ENCODE results near the gene TEX13C. TPM values are rescaled to one million over a fixed set of nuclear protein-coding genes. Genes with fewer than 3 reads are reported as not detected.

The TEX13C gene
- total and polyA plus RNA-seq, 4 donors, result not detected

GRCh38 chrX:125326599-125326998 is 6.9 kb downstream of the TEX13C start:
- Histone ChIP-seq H3K4me3 (ENCODE audit: low read depth in 1 of 3, low read length in 3 of 3) (no peak overlapping the region), H3K9ac (ENCODE audit: low read depth in 1 of 2, low read length in 2 of 2) (no peak overlapping the region), H3K27me3 (ENCODE audit: control insufficient read depth in 4 of 4, insufficient read depth in 4 of 4, low read length in 3 of 4) (no peaks in the 10 kb centered on the region), H3K36me3 (ENCODE audit: control insufficient read depth in 4 of 4, insufficient read depth in 3 of 4, low read depth in 1 of 4, low read length in 3 of 4) (no peaks in the 10 kb centered on the region), H3K27ac (ENCODE audit: low read depth in 1 of 2, low read length in 2 of 2) (no peak overlapping the region), H3K9me3 (ENCODE audit: control insufficient read depth in 4 of 4, low read length in 3 of 4) (no peaks in the 10 kb centered on the region), H3K4me1 (ENCODE audit: control insufficient read depth in 4 of 4, insufficient read depth in 4 of 4, low read length in 3 of 4) (no peaks in the 10 kb centered on the region)
- no peak for DNase-seq (ENCODE audit: low spot score)
- WGBS, result 92% methylated on average over 3 of the region's 3 CpGs
- TF ChIP-seq MAX (IDR thresholded peaks at IDR 0.05) (no peak), HNF4A (conservative IDR thresholded peaks at IDR 0.05) (no peak), REST (IDR thresholded peaks at IDR 0.05) (no peak), FOXA2 (IDR thresholded peaks at IDR 0.05) (no peak), CTCF (IDR thresholded peaks at IDR 0.05; ENCODE audit: low read depth, low read length, missing input control) (no peak), FOXA1 (IDR thresholded peaks at IDR 0.05) (no peak), GABPA (IDR thresholded peaks at IDR 0.05 in 1 of 2, conservative IDR thresholded peaks at IDR 0.05 in 1 of 2) (no peak), EGR1 (IDR thresholded peaks at IDR 0.05; ENCODE audit: low read depth in 2 of 2) (no peak)

GRCh38 chrX:125327891-125328290 is 8.2 kb downstream of the TEX13C start:
- DNase-seq (ENCODE audit: low spot score), result no peak
- Histone ChIP-seq H3K36me3 (ENCODE audit: control insufficient read depth in 4 of 4, insufficient read depth in 3 of 4, low read depth in 1 of 4, low read length in 3 of 4) (no peaks in the 10 kb centered on the region), H3K9me3 (ENCODE audit: control insufficient read depth in 4 of 4, low read length in 3 of 4) (no peaks in the 10 kb centered on the region), H3K27ac (ENCODE audit: low read depth in 1 of 2, low read length in 2 of 2) (no peak overlapping the region), H3K9ac (ENCODE audit: low read depth in 1 of 2, low read length in 2 of 2) (no peak overlapping the region), H3K4me3 (ENCODE audit: low read depth in 1 of 3, low read length in 3 of 3) (no peak overlapping the region), H3K27me3 (ENCODE audit: control insufficient read depth in 4 of 4, insufficient read depth in 4 of 4, low read length in 3 of 4) (no peaks in the 10 kb centered on the region), H3K4me1 (ENCODE audit: control insufficient read depth in 4 of 4, insufficient read depth in 4 of 4, low read length in 3 of 4) (no peaks in the 10 kb centered on the region)
- 95% methylated on average over 12 of the region's 12 CpGs for WGBS
- TF ChIP-seq GABPA (IDR thresholded peaks at IDR 0.05 in 1 of 2, conservative IDR thresholded peaks at IDR 0.05 in 1 of 2), result no peak
- no peak for TF ChIP-seq TAF1 (conservative IDR thresholded peaks at IDR 0.05)
- no peak for TF ChIP-seq FOXA1 (IDR thresholded peaks at IDR 0.05)
- TF ChIP-seq HNF4G (IDR thresholded peaks at IDR 0.05), result no peak
- TF ChIP-seq RXRA (IDR thresholded peaks at IDR 0.05), result no peak
- TF ChIP-seq JUND (IDR thresholded peaks at IDR 0.05), result no peak
- no peak for TF ChIP-seq MAX (IDR thresholded peaks at IDR 0.05)
- no peak for TF ChIP-seq EGR1 (IDR thresholded peaks at IDR 0.05; ENCODE audit: low read depth in 2 of 2)
- TF ChIP-seq YY1 (IDR thresholded peaks at IDR 0.05), result no peak
- TF ChIP-seq RAD21 (IDR thresholded peaks at IDR 0.05), result no peak
- no peak for TF ChIP-seq ATF3 (IDR thresholded peaks at IDR 0.05)
- TF ChIP-seq CTCF (IDR thresholded peaks at IDR 0.05; ENCODE audit: low read depth, low read length, missing input control), result no peak
- no peak for TF ChIP-seq SP1 (IDR thresholded peaks at IDR 0.05)
- TF ChIP-seq FOXA2 (IDR thresholded peaks at IDR 0.05), result no peak
- TF ChIP-seq HNF4A (conservative IDR thresholded peaks at IDR 0.05), result no peak
- TF ChIP-seq ZBTB33 (IDR thresholded peaks at IDR 0.05), result no peak
